ENCODE results near the gene ITGA1. TPM values are rescaled to one million over a fixed set of nuclear protein-coding genes. Genes with fewer than 3 reads are reported as not detected.

The ITGA1 gene
- total and polyA plus RNA-seq, 11 donors: 5.5 to 52.0 (median 23.3) TPM

GRCh38 chr5:52771343-52772039 is 16.2 kb upstream of the ITGA1 start:
- Histone ChIP-seq H3K27ac (peak overlapping the region in 4 of 12 donors; percentile 10 to 70 (median 53)), H3K27me3 (no peaks in the 10 kb centered on the region), H3K36me3 (no peaks in the 10 kb centered on the region), H3K4me1 (peaks cover 0 to 30% (median 0%) of the 10 kb centered on the region in 12 donors), H3K4me3 (no peak overlapping the region), H3K9me3 (no peaks in the 10 kb centered on the region)
- ATAC-seq: no peak
- no peak for DNase-seq
- no peak for TF ChIP-seq CTCF (IDR thresholded peaks at IDR 0.05)
- no peak for TF ChIP-seq POLR2A (IDR thresholded peaks at IDR 0.05)
- intact Hi-C loops (cut with DNase I): loop anchor here in 1 of 10 donors (5.0 kb wide), 1 partner anchor 44 kb away; no protein-coding TSS in a partner anchor
- 66 to 86% (median 77%) methylated on average over 3 of the region's 3 CpGs for WGBS, 4 donors

GRCh38 chr5:52772668-52773067 is 15.0 kb upstream of the ITGA1 start:
- intact Hi-C loops (cut with DNase I): loop anchor here in 1 of 10 donors (5.0 kb wide), 1 partner anchor 45 kb away; no protein-coding TSS in a partner anchor
- Histone ChIP-seq H3K4me1 (peaks cover 0 to 30% (median 2%) of the 10 kb centered on the region in 12 donors), H3K27me3 (no peaks in the 10 kb centered on the region), H3K36me3 (no peaks in the 10 kb centered on the region), H3K27ac (peak overlapping the region in 10 of 12 donors; percentile 34 to 70 (median 60)), H3K9me3 (no peaks in the 10 kb centered on the region), H3K4me3 (no peak overlapping the region)
- DNase-seq (no peak), ATAC-seq (no peak)
- TF ChIP-seq POLR2A (IDR thresholded peaks at IDR 0.05) (no peak), CTCF (IDR thresholded peaks at IDR 0.05) (no peak)

GRCh38 chr5:52773342-52773741 is 14.4 kb upstream of the ITGA1 start:
- peak in 2 of 4 donors; percentile 47 to 87 for ATAC-seq
- intact Hi-C loops (cut with DNase I): loop anchor here in 1 of 10 donors (5.0 kb wide), 1 partner anchor 46 kb away; no protein-coding TSS in a partner anchor
- DNase-seq: no peak
- Histone ChIP-seq H3K4me1 (peaks cover 0 to 27% (median 2%) of the 10 kb centered on the region in 12 donors), H3K27me3 (no peaks in the 10 kb centered on the region), H3K9me3 (no peaks in the 10 kb centered on the region), H3K27ac (peak overlapping the region in 11 of 12 donors; percentile 34 to 72 (median 61)), H3K4me3 (no peak overlapping the region), H3K36me3 (no peaks in the 10 kb centered on the region)
- TF ChIP-seq CTCF (IDR thresholded peaks at IDR 0.05) (no peak), POLR2A (IDR thresholded peaks at IDR 0.05) (no peak)
- 56 to 73% (median 66%) methylated on average over 2 of the region's 2 CpGs for WGBS, 4 donors

GRCh38 chr5:52774005-52774410 is 13.7 kb upstream of the ITGA1 start:
- H3K4me3 ChIP-seq: no peak overlapping the region
- 31 to 41% (median 33%) methylated on average over 5 of the region's 5 CpGs for WGBS, 4 donors
- DNase-seq (no peak), ATAC-seq (peak in 2 of 4 donors; percentile 52 to 62)
- H3K4me1 ChIP-seq: peaks cover 0 to 25% (median 2%) of the 10 kb centered on the region in 12 donors
- no peaks in the 10 kb centered on the region for H3K27me3 ChIP-seq
- no peaks in the 10 kb centered on the region for H3K36me3 ChIP-seq
- intact Hi-C loops (cut with DNase I): loop anchor here in 1 of 10 donors (5.0 kb wide), 1 partner anchor 47 kb away; no protein-coding TSS in a partner anchor
- H3K27ac ChIP-seq: peak overlapping the region in 11 of 12 donors; percentile 32 to 72 (median 62)
- TF ChIP-seq CTCF (IDR thresholded peaks at IDR 0.05) (no peak), POLR2A (IDR thresholded peaks at IDR 0.05) (no peak)
- no peaks in the 10 kb centered on the region for H3K9me3 ChIP-seq
